ENCODE results near the gene PSG6. TPM values are rescaled to one million over a fixed set of nuclear protein-coding genes. Genes with fewer than 3 reads are reported as not detected.
"Not testable (repeated sequence)": the region's sequence is repeated elsewhere in the genome, so short reads cannot be mapped to it uniquely, and the experiment has no call there.

Gene PSG6
- total RNA-seq, 1 donor from 2014 or later, result not detected

GRCh38 chr19:42930214-42930613 is 12.5 kb upstream of the PSG6 start:
- not testable (repeated sequence) for H3K27ac Mint-ChIP-seq; DNase-seq (ENCODE audit: low spot score in 2 of 2, unreplicated experiment in 2 of 2)
- H3K9me3 Mint-ChIP-seq, result peaks cover 74% of the 10 kb centered on the region

GRCh38 chr19:42928896-42929295 is 11.2 kb upstream of the PSG6 start:
- H3K27ac Mint-ChIP-seq, result no peak overlapping the region
- DNase-seq (ENCODE audit: low spot score in 2 of 2, unreplicated experiment in 2 of 2), result no peak
- H3K36me3 Mint-ChIP-seq, result peaks cover 3% of the 10 kb centered on the region
- no peak overlapping the region for H3K4me3 Mint-ChIP-seq
- H3K27me3 Mint-ChIP-seq (ENCODE audit: low read depth), result no peaks in the 10 kb centered on the region
- TF ChIP-seq, protein P1, sequence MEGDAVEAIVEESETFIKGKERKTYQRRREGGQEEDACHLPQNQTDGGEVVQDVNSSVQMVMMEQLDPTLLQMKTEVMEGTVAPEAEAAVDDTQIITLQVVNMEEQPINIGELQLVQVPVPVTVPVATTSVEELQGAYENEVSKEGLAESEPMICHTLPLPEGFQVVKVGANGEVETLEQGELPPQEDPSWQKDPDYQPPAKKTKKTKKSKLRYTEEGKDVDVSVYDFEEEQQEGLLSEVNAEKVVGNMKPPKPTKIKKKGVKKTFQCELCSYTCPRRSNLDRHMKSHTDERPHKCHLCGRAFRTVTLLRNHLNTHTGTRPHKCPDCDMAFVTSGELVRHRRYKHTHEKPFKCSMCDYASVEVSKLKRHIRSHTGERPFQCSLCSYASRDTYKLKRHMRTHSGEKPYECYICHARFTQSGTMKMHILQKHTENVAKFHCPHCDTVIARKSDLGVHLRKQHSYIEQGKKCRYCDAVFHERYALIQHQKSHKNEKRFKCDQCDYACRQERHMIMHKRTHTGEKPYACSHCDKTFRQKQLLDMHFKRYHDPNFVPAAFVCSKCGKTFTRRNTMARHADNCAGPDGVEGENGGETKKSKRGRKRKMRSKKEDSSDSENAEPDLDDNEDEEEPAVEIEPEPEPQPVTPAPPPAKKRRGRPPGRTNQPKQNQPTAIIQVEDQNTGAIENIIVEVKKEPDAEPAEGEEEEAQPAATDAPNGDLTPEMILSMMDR (IDR thresholded peaks at IDR 0.05; ENCODE audit: unreplicated experiment), result no peak
- peaks cover 73% of the 10 kb centered on the region for H3K9me3 Mint-ChIP-seq
- H3K4me1 Mint-ChIP-seq, result no peaks in the 10 kb centered on the region

More at GRCh38 chr19:42930214-42930613, 12.5 kb upstream of the PSG6 start:
- TF ChIP-seq, protein P1 (IDR thresholded peaks at IDR 0.05; ENCODE audit: unreplicated experiment), result peak; percentile 18
- not testable (repeated sequence) for H3K27me3 Mint-ChIP-seq (ENCODE audit: low read depth); H3K36me3 Mint-ChIP-seq; H3K4me1 Mint-ChIP-seq; H3K4me3 Mint-ChIP-seq

GRCh38 chr19:42926781-42927180 is 9.1 kb upstream of the PSG6 start:
- no peak for DNase-seq (ENCODE audit: low spot score in 2 of 2, unreplicated experiment in 2 of 2)
- H3K27ac Mint-ChIP-seq, result no peak overlapping the region
- TF ChIP-seq, protein P1 (IDR thresholded peaks at IDR 0.05; ENCODE audit: unreplicated experiment), result no peak
- no peaks in the 10 kb centered on the region for H3K27me3 Mint-ChIP-seq (ENCODE audit: low read depth)
- no peak overlapping the region for H3K4me3 Mint-ChIP-seq
- H3K4me1 Mint-ChIP-seq, result no peaks in the 10 kb centered on the region
- peaks cover 73% of the 10 kb centered on the region for H3K9me3 Mint-ChIP-seq
- peaks cover 3% of the 10 kb centered on the region for H3K36me3 Mint-ChIP-seq

GRCh38 chr19:42923106-42923505 is 5.4 kb upstream of the PSG6 start:
- H3K36me3 Mint-ChIP-seq; H3K27me3 Mint-ChIP-seq (ENCODE audit: low read depth); DNase-seq (ENCODE audit: low spot score in 2 of 2, unreplicated experiment in 2 of 2); H3K27ac Mint-ChIP-seq; H3K4me3 Mint-ChIP-seq; H3K4me1 Mint-ChIP-seq: not testable (repeated sequence)
- peaks cover 69% of the 10 kb centered on the region for H3K9me3 Mint-ChIP-seq

DNA sequence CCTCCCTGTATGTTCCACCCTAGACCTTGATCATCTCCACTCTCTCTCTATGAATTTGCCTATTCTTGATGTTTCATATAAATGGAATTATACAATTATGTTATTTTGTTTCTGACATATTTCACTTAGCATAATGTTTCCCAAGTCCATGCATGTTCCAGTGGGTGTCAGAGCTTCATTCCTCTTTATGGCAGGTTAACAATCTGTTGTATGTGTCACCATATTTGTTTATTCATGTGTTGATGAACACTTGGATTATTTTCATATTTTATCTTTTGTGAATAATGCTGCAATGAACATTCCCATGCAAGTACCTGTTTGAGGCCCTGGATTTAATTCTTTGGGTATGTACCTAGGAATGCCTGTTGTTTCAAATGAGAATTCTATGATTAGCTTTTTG is 3.3 kb upstream of the PSG6 start:
- H3K9me3 Mint-ChIP-seq, result peaks cover 63% of the 10 kb centered on the region
- H3K27ac Mint-ChIP-seq; H3K4me3 Mint-ChIP-seq; DNase-seq (ENCODE audit: low spot score in 2 of 2, unreplicated experiment in 2 of 2); H3K27me3 Mint-ChIP-seq (ENCODE audit: low read depth); H3K36me3 Mint-ChIP-seq; H3K4me1 Mint-ChIP-seq: not testable (repeated sequence)

GRCh38 chr19:42919757-42920079 is 2.0 kb upstream of the PSG6 start:
- no peak for DNase-seq (ENCODE audit: low spot score in 2 of 2, unreplicated experiment in 2 of 2)
- Mint-ChIP-seq H3K27me3 (ENCODE audit: low read depth) (no peaks in the 10 kb centered on the region), H3K9me3 (peaks cover 53% of the 10 kb centered on the region), H3K4me1 (no peaks in the 10 kb centered on the region), H3K4me3 (no peak overlapping the region), H3K36me3 (no peaks in the 10 kb centered on the region), H3K27ac (no peak overlapping the region)
- TF ChIP-seq, protein P1 (IDR thresholded peaks at IDR 0.05; ENCODE audit: unreplicated experiment), result no peak

DNA sequence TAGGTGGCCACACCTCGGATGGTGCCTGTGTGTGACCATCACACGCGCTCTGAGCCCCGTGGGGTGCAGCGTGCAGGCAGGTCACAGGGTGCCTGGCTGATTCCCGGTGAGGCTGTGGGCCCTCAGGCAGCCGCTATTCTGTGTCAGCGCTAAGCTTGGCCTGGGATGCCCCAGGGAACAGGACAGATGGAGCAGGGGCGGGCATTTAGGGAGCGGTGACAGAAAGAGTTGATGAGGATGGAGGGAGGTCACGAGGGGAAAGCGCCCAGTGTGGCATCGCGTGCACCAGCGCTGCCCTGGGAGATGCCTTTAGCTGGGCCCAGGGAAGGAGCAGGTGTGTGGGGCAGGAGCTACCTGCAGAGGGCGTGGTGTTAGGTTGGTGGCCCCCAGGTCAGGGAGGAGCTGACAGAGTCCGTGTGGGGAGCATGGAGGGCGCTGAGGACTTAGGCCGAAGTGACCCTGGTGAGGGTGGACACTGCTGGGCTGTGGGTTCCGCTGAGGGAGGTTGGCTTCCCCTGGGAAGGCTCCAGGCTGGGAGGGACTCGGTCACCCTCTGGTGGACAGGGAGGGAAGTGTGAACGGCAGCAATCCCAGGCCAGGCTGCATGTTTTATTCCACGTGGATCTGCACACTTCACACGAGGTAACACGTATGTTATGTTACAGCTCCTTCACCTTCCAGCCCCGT is 1.5 kb upstream of the PSG6 start:
- not testable (repeated sequence) for H3K4me1 Mint-ChIP-seq; H3K4me3 Mint-ChIP-seq; H3K27me3 Mint-ChIP-seq (ENCODE audit: low read depth); DNase-seq (ENCODE audit: low spot score in 2 of 2, unreplicated experiment in 2 of 2); H3K36me3 Mint-ChIP-seq; H3K27ac Mint-ChIP-seq
- peaks cover 52% of the 10 kb centered on the region for H3K9me3 Mint-ChIP-seq
- TF ChIP-seq, protein P1 (IDR thresholded peaks at IDR 0.05; ENCODE audit: unreplicated experiment), result peak; percentile 27

GRCh38 chr19:42918377-42919069 is 829 bp upstream of the PSG6 start:
- peaks cover 55% of the 10 kb centered on the region for H3K9me3 Mint-ChIP-seq
- H3K27me3 Mint-ChIP-seq (ENCODE audit: low read depth); H3K27ac Mint-ChIP-seq; H3K4me3 Mint-ChIP-seq; DNase-seq (ENCODE audit: low spot score in 2 of 2, unreplicated experiment in 2 of 2); H3K4me1 Mint-ChIP-seq; H3K36me3 Mint-ChIP-seq: not testable (repeated sequence)

DNA sequence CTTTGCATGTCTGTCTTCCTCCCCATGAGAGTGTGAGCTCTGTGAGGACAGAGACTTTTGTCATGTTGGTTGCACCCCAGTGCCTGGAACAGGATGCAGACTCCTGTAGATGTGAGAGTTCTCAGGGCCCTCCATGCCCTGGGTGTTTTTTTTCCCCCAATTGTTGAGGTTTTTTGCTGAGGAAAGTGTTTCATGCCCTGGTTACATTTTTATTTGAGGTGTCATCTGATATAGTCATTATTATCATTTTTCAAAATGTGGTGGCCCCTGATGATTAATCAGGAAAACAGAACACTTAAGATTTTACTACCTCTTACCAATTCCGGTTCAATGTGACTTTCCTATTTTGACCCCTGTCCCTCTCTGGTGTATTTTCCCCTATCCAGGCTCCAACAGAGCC is 763 bp downstream of the PSG6 start:
- H3K27ac Mint-ChIP-seq; DNase-seq (ENCODE audit: low spot score in 2 of 2, unreplicated experiment in 2 of 2); H3K36me3 Mint-ChIP-seq; H3K27me3 Mint-ChIP-seq (ENCODE audit: low read depth); H3K4me1 Mint-ChIP-seq; H3K4me3 Mint-ChIP-seq: not testable (repeated sequence)
- H3K9me3 Mint-ChIP-seq, result peaks cover 55% of the 10 kb centered on the region
